Measurements from ENCODE around the gene RTEL1.
"Not testable (repeated sequence)": the region's sequence is repeated elsewhere in the genome, so short reads cannot be mapped to it uniquely, and the experiment has no call there.

RTEL1 gene

GRCh38 chr20:63627129-63627750 lies 30.9 kb upstream of the RTEL1 start:
- peak; percentile 86 for DNase-seq (ENCODE audit: low read depth, low spot score)

DNA sequence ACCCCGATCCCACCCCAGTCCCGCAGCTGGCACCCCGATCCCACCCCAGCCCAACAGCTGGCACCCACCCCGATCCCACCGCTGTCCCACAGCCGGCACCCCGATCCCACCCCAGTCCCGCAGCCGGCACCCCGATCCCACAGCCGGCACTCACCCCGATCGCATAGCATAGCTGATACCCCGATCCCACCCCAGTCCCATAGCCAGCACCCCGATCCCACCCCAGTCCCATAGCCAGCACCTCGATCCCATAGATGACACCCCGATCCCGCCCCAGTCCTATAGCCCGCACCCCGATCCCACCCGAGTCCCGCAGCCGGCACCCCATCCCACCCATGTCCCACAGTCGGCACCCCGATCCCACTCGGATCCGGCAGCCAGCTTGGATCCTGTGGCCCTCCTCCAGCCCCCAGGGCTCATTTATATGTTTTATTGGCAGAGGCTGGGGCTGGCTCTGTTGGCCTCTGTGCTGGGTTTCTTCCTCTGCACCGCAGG lies 30.3 kb upstream of the RTEL1 start:
- no peak for DNase-seq (ENCODE audit: low read depth, low spot score)

DNA sequence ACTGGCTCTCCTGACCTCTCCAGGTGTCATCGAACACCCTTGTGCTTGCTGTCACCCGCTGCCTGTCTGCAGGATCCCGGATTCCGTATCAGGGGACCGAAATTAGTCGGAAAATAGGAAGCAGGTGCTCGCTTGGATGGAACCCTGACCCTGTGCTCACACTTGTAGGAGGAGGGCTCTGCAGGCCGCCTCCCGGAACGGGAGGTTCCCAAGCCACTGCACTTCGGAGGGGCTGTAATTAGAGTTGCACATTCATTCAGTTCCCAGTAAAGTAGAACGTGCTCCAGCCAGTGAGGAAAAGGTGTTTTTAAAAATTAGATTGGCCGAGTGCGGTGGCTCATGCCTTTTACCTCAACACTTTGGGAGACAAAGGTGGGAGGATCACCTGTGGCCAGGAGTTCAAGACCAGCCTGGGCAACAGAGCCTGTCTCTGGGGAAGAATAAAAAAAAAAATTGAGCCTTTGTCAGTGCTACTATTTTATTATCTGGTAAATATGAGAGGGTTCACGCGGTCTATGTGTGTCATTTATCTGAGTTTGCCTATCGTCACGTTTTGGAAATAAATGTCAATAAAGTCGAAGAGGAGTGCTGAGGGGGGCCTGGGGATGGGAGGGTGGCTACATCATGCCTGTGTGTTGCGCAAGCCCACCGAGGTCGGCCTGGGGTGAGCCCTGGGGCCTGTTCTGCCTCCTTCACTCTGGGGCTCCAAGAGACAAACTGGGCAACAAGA lies 29.7 kb upstream of the RTEL1 start:
- DNase-seq (ENCODE audit: low read depth, low spot score), result peak; percentile 26

- not testable (repeated sequence) for DNase-seq (ENCODE audit: low read depth, low spot score)
Observed at GRCh38 chr20:63630956-63631355, 27.2 kb upstream of the RTEL1 start.

DNA sequence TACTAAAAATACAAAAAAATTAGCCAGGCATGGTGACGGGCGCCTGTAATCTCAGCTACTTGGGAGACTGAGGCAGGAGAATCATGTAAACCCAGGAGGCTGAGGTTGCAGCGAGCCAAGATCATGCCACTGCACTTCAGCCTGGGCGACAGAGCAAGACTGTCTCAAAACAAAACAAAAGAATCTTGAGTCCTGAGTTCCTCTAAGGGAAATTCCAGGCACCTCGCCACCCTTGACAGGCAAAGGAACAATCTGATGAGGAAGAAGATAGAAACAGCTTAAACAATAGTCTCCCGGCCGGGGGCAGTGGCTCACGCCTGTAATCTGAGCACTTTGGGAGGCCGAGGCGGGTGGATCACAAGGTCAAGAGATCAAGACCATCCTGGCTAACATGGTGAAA lies 26.7 kb upstream of the RTEL1 start:
- DNase-seq (ENCODE audit: low read depth, low spot score), result not testable (repeated sequence)

GRCh38 chr20:63633732-63634131 lies 24.4 kb upstream of the RTEL1 start:
- no peak for DNase-seq (ENCODE audit: low read depth, low spot score)

DNA sequence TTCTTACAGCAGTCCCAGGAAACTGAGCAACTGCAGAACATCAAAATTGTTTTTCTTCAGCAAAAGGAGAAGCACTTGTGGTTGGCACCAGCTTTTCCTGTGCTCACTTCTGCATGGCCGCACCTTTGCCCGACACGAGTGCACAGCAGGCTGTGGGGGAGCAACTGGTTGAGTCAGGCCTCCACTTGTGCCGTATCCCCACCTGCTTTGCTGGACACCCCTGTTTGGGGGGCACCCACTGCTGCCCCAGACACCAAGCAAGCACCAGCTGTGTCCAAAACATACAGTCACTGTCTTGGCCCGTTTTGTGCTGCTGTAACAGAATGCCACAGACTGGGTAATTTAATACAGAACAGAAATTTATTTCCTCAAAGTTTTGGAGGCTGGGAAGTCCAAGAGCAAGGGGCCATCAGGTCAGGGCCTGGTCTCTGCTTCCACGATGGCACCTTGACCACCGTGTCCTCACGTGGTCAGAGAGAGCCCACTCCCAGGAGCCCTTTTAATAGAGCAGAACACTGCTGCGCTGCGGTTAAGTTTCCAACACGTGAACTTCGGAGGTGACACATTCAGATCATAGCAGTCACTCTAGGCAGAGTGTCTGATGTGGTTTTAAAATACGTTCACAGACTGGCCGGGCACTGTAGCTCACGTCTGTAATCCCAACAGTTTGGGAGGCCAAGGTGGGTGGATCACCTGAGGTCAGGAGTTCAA lies 22.5 kb upstream of the RTEL1 start:
- DNase-seq (ENCODE audit: low read depth, low spot score), result no peak

DNA sequence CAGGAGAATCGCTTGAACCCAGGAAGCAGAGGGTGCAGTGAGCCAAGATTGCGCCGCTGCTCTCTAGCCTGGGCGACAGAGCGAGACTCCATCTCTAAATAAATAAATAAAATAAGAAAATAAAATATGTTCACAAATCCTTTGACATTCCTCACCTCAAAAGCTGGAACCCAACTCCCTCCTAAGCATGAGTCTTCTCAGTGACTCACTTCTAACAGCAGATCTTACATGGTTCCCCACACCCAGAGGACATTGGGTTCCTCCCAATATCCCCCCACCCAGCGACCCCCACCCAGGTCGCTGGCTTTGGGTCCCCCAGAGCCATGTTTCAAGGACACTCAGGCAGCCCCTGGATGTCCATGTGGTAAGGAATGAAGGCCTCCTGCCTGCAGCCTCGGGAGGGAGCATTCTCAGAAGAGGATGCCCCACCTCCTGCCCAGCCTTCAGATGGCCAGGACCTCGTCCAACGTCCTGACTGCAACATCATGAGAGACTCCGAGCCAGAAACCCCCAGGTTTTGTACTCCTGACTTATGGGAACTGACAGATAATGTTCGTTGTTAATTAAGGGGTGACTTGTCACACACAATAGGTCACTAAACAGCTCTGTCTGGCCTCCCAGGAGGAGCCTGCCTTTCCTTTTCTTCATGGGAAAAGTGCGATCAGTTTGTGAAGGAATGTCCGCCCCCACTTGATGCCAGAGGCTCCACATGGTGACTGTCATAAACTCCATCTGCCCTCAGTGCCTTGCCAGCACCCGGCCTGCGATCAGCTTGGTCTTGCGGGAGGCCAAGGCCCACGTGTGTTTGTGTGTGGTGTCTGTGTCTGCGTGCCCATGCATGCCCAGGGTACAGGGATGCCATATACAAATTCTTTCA lies 21.1 kb upstream of the RTEL1 start:
- no peak for DNase-seq (ENCODE audit: low read depth, low spot score)

DNA sequence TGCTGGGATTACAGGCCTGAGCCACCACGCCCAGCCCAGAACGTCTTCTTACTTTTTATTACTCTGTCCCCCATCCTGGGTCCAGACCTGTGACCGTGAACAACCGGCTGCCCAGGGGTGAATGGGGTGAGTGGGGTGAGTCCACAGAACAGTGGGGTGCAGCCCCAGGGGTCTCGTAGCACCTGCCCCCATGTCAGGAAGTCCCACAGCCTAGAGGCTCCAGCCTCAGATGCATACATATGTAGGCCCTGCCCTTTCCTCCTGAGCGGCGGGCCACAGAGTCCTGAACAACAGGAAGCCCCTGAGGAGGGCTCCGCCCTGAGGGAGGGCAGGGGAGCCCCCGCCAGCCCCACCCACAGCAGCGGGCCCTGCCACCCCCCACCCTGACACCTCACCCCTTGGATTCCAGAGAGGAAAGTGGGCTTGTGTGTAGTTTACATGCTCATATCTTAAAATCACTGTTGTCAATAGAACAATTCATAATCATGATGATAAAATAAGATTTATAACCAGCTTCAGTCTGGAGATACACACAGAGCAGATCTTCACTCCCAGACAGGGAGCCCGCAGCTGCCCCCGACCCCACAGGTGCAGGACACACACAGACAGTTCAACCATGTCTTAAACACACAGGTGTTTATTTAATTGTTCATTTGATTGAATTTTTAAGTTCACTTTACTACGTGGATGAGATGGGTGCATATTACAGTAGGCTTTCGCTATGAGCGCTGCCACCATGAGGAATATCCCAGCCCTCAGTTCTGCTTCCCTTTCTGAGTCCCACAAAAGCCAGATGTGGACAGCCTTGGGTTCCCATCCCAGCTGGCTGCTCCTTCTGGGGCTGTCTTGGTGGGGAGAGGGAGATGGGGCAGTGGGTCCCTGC lies 18.8 kb upstream of the RTEL1 start:
- no peak for DNase-seq (ENCODE audit: low read depth, low spot score)

DNA sequence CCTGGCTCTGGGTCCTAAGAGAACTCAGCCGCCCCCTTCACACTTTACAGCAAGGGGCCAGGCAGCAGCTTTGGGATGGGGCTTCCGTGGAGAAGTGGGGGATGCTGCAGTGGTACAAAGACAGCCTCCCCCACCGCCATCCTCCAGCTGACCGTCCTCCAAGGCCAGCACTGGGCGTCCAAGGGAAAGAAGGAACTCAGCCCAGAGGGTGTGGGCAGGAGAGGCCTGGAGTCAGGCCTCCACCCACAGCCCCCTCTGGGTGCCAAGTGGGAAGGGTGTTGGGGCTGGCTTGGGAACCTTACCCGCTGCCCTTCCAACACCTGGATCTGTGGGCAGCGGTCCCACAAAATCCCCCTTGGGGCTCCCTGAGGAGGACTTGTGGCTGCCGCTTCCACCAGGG lies 18.0 kb upstream of the RTEL1 start:
- no peak for DNase-seq (ENCODE audit: low read depth, low spot score)

GRCh38 chr20:63640686-63641085 lies 17.4 kb upstream of the RTEL1 start:
- not testable (repeated sequence) for DNase-seq (ENCODE audit: low read depth, low spot score)

DNA sequence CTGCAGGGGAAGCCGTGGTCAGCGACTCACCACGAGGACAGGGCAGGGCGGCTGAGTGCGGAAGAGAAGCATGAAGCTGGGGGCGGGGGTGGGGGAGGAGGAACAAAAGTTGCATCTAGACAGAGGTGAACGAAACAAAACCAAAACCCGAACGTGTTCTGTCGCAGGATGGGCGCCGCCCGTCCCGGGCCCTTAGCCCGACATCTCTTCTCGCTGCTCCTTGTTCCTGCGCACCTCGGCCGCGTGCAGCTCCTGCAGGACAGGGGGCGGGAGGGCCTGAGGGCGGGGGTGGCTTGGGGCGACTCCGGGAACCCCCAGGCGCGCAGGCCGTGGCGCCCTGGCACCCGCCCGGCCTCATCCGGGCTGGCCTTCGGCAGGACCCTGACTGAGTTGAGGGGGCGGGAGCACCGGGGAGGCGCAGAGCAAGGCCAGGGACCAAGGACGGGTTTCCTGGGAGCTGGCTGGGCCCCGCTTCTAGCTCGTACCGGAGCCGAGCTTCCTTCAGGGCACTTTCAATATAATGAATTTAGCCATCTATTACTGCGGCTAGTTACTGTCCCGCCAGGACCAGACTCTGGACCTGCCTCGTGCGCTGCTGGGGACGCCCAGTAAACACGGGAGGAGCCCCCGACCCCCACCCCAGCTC lies 16.8 kb upstream of the RTEL1 start:
- DNase-seq (ENCODE audit: low read depth, low spot score), result no peak

DNA sequence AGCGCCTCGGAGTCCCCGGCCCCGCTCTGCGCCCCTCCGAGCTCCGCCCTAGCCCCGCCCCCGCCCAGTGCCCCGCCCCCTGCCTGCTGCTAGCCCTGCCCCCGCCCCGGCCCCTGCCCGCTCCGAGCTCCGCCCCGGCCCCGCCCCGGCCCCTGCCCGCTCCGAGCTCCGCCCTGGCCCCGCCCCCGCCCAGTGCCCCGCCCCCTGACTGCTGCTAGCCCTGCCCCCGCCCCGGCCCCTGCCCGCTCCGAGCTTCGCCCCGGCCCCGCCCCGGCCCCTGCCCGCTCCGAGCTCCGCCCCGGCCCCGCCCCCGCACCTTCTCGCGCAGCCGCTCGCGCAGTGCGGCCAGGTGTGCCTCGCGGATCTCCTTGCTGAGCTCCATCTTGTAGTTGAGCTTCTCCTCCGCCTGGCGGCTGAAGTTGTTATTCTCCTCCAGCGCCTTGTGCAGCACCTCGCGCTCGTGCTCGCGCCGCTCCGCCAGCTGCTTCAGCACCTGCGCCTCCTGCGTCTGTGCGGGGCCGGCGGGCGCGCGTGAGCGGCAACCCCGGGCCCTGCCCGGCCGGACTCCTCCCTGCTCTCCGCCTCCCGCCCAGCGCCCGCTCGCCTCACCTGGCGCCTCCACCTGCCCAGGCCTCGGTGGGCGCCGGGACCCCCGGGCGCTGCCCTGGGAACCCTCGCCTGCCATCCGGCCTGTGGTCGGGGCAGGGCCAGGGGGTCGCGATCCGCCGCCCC lies 16.2 kb upstream of the RTEL1 start:
- DNase-seq (ENCODE audit: low read depth, low spot score), result peak; percentile 32

GRCh38 chr20:63642527-63643247 lies 15.4 kb upstream of the RTEL1 start:
- no peak for DNase-seq (ENCODE audit: low read depth, low spot score)

GRCh38 chr20:63643499-63643898 lies 14.6 kb upstream of the RTEL1 start:
- DNase-seq (ENCODE audit: low read depth, low spot score), result no peak

GRCh38 chr20:63643946-63644345 lies 14.2 kb upstream of the RTEL1 start:
- DNase-seq (ENCODE audit: low read depth, low spot score), result no peak

DNA sequence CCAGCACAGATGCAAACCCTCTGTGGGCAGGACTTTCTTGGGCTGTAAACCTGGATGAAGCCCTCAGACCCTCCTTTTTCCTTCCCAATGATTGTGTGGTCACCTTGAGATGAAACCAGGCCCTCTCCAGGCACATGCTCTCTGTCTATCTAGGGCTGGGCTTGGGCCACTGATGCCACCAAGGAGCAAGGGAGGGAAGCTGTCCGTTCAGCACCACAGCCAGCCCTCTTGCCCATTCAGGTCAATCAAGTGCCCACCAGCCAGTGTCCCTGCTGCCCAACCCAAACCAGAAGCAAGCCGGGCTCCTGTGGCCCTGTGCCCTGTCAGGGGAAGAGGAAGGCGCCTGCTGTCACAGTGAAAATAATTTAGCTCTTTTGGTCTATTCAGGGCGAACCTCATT lies 12.9 kb upstream of the RTEL1 start:
- DNase-seq (ENCODE audit: low read depth, low spot score), result no peak

- no peak for DNase-seq (ENCODE audit: low read depth, low spot score)
Observed at GRCh38 chr20:63648190-63648589, 9.9 kb upstream of the RTEL1 start.
